ENCODE data around the gene CYP4A11. TPM values are rescaled to one million over a fixed set of nuclear protein-coding genes. Genes with fewer than 3 reads are reported as not detected.
"Not testable (repeated sequence)": the region's sequence is repeated elsewhere in the genome, so short reads cannot be mapped to it uniquely, and the experiment has no call there.

The CYP4A11 gene, protein sequence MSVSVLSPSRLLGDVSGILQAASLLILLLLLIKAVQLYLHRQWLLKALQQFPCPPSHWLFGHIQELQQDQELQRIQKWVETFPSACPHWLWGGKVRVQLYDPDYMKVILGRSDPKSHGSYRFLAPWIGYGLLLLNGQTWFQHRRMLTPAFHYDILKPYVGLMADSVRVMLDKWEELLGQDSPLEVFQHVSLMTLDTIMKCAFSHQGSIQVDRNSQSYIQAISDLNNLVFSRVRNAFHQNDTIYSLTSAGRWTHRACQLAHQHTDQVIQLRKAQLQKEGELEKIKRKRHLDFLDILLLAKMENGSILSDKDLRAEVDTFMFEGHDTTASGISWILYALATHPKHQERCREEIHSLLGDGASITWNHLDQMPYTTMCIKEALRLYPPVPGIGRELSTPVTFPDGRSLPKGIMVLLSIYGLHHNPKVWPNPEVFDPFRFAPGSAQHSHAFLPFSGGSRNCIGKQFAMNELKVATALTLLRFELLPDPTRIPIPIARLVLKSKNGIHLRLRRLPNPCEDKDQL
- total RNA-seq (not detected in 2 replicates), polyA plus RNA-seq (not detected in 2 replicates), polyA minus RNA-seq (not detected in 2 replicates), Bru-seq, nascent RNA (not detected), BruChase-seq, experiment 1, labeled RNA remaining after a 6-hour chase (not detected), BruChase-seq, experiment 2, labeled RNA remaining after a 2-hour chase (not detected)
- not detected in 2 replicates for polyA plus RNA-seq (2011; cell fraction: cytosol; rRNA removed)
- polyA plus RNA-seq (2011; cell fraction: nucleus; rRNA removed) = not detected in 2 replicates
- not detected in 2 replicates for polyA plus RNA-seq (2012)
- polyA minus RNA-seq (2011; cell fraction: cytosol; rRNA and poly(A)+ RNA removed) = not detected
- polyA minus RNA-seq (2011; cell fraction: nucleus; rRNA and poly(A)+ RNA removed) = not detected in 2 replicates
- long read RNA-seq = 0 reads

DNA sequence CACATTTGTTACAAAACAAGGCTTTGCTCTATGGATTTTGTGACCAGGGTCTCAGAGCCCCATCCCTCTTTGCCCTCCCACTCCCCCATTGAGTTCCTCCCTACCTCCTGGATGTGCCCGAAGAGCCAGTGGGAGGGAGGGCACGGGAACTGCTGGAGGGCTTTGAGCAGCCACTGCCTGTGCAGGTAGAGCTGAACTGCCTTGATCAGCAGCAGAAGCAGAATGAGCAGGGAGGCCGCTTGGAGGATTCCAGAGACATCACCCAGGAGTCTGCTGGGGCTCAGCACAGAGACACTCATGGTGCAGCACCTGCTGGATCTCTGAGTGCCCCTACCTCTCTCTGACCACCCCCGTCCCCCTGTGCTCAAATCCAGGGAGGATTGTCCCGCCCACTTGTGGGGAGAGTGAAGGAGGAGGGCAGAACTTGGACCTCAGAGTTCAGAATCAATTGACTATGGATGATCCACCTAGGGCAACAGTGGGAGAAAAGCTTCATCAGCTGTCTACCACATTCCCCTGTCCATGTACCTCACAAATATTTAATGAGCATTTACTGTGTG, at the start of gene CYP4A11:
CYP4A11 (minus strand) TSS at position 342 of the 560 bp plus-strand sequence; CDS start at position 299, 43 bp downstream.
- Histone ChIP-seq H3K4me1 (ENCODE audit: control insufficient read depth, extremely low read depth, insufficient read depth, low read length) (no peaks in the 10 kb centered on the region), H3K9me3 (replicated peaks; ENCODE audit: control insufficient read depth, insufficient read depth, low read length) (no peaks in the 10 kb centered on the region), H3K36me3 (ENCODE audit: control insufficient read depth in 2 of 2, extremely low read depth in 1 of 2, insufficient read depth in 2 of 2, low read length in 2 of 2) (no peaks in the 10 kb centered on the region), H3K9ac (replicated peaks; ENCODE audit: extremely low read depth, insufficient read depth, low read length) (no peak within 1 kb of the TSS), H4K20me1 (replicated peaks; ENCODE audit: control insufficient read depth, extremely low read depth, insufficient read depth, low read length) (no peaks in the 10 kb centered on the region), H3K4me2 (ENCODE audit: insufficient read depth, low read length) (no peak within 1 kb of the TSS), H3K9me1 (replicated peaks; ENCODE audit: control insufficient read depth, extremely low read depth, insufficient read depth, low read length) (no peaks in the 10 kb centered on the region), H3K79me2 (ENCODE audit: control insufficient read depth, insufficient read depth, low read length) (no peaks in the 10 kb centered on the region), H3K27ac (ENCODE audit: insufficient read depth, low read depth, low read length) (no peak within 1 kb of the TSS), H2AFZ (ENCODE audit: low read depth, low read length) (no peak within 1 kb of the TSS), H3K27me3 (ENCODE audit: control insufficient read depth in 2 of 2, insufficient read depth in 2 of 2, low read length in 2 of 2) (no peaks in the 10 kb centered on the region), H3K4me3 (replicated peaks in 1 of 3; ENCODE audit: insufficient read depth in 1 of 3, low read depth in 1 of 3, low read length in 3 of 3) (no peak within 1 kb of the TSS)
- no TSS peak for BruUV-seq (replicated peaks)
- ChIA-PET POLR2A (no interaction called here), CTCF (no interaction called here)
- DNase-seq (ENCODE audit: low read depth, low spot score) = no peak
- FAIRE-seq = no peak
- intact Hi-C loops (cut with micrococcal nuclease) = no loop called here
- dilution Hi-C loops (cut with MboI; ENCODE audit: extremely low pct_ligation_motif_present, low sequenced_read_pairs) = no loop called here
- TF ChIP-seq EZH2 (IDR thresholded peaks at IDR 0.05; ENCODE audit: borderline replicate concordance, low read depth, low read length, severe bottlenecking) (no peak), FOS (IDR thresholded peaks at IDR 0.05; ENCODE audit: borderline replicate concordance, insufficient read depth, low read length) (no peak), POLR2A (IDR thresholded peaks at IDR 0.05; ENCODE audit: low read depth, low read length) (no peak), GATA2 (IDR thresholded peaks at IDR 0.05; ENCODE audit: insufficient read depth, insufficient read length, low read depth, low read length) (no peak), POLR2AphosphoS5 (IDR thresholded peaks at IDR 0.05; ENCODE audit: insufficient read depth, low read depth, low read length) (no peak), MYC (IDR thresholded peaks at IDR 0.05; ENCODE audit: low read depth, low read length) (no peak), JUN (IDR thresholded peaks at IDR 0.05; ENCODE audit: borderline replicate concordance, insufficient read depth, insufficient read length, low read depth) (no peak)
- TF ChIP-seq, protein P1, sequence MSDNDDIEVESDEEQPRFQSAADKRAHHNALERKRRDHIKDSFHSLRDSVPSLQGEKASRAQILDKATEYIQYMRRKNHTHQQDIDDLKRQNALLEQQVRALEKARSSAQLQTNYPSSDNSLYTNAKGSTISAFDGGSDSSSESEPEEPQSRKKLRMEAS (IDR thresholded peaks at IDR 0.05; ENCODE audit: insufficient read depth, insufficient read length) = no peak
- TF ChIP-seq, protein P2, sequence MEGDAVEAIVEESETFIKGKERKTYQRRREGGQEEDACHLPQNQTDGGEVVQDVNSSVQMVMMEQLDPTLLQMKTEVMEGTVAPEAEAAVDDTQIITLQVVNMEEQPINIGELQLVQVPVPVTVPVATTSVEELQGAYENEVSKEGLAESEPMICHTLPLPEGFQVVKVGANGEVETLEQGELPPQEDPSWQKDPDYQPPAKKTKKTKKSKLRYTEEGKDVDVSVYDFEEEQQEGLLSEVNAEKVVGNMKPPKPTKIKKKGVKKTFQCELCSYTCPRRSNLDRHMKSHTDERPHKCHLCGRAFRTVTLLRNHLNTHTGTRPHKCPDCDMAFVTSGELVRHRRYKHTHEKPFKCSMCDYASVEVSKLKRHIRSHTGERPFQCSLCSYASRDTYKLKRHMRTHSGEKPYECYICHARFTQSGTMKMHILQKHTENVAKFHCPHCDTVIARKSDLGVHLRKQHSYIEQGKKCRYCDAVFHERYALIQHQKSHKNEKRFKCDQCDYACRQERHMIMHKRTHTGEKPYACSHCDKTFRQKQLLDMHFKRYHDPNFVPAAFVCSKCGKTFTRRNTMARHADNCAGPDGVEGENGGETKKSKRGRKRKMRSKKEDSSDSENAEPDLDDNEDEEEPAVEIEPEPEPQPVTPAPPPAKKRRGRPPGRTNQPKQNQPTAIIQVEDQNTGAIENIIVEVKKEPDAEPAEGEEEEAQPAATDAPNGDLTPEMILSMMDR (IDR thresholded peaks at IDR 0.05; ENCODE audit: extremely low read depth in 1 of 2, insufficient read depth in 1 of 2, low read depth in 1 of 2, low read length in 2 of 2) = no peak

DNA sequence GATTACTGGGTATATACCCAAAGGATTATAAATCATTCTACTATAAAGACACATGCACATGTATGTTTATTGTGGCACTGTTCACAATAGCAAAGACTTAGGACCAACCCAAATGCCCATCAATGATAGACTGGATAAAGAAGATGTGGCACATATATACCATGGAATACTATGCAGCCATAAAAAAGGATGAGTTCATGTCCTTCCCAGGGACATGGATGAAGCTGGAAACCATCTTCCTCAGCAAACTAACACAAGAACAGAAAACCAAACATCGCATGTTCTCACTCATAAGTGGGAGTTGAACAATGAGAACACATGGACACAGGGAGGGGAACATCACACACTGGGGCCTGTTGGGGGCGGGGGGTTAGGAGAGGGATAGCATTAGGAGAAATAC, 49.3 kb upstream of the CYP4A11 start:
- H3K4me1 ChIP-seq (ENCODE audit: control insufficient read depth, extremely low read depth, insufficient read depth, low read length); H3K9me1 ChIP-seq (replicated peaks; ENCODE audit: control insufficient read depth, extremely low read depth, insufficient read depth, low read length); H4K20me1 ChIP-seq (replicated peaks; ENCODE audit: control insufficient read depth, extremely low read depth, insufficient read depth, low read length); H3K27me3 ChIP-seq (ENCODE audit: control insufficient read depth in 2 of 2, insufficient read depth in 2 of 2, low read length in 2 of 2); H3K4me3 ChIP-seq (replicated peaks in 1 of 3; ENCODE audit: insufficient read depth in 1 of 3, low read depth in 1 of 3, low read length in 3 of 3); H3K9ac ChIP-seq (replicated peaks; ENCODE audit: extremely low read depth, insufficient read depth, low read length); DNase-seq (ENCODE audit: low read depth, low spot score); H2AFZ ChIP-seq (ENCODE audit: low read depth, low read length); H3K36me3 ChIP-seq (ENCODE audit: control insufficient read depth in 2 of 2, extremely low read depth in 1 of 2, insufficient read depth in 2 of 2, low read length in 2 of 2); FAIRE-seq; H3K27ac ChIP-seq (ENCODE audit: insufficient read depth, low read depth, low read length); H3K4me2 ChIP-seq (ENCODE audit: insufficient read depth, low read length); dilution Hi-C loops (cut with MboI; ENCODE audit: extremely low pct_ligation_motif_present, low sequenced_read_pairs); CTCF ChIA-PET; POLR2A ChIA-PET; H3K9me3 ChIP-seq (replicated peaks; ENCODE audit: control insufficient read depth, insufficient read depth, low read length); H3K79me2 ChIP-seq (ENCODE audit: control insufficient read depth, insufficient read depth, low read length); BruUV-seq (replicated peaks): not testable (repeated sequence)
- intact Hi-C loops (cut with micrococcal nuclease) = loop anchor here (2.0 kb wide), 1 partner anchor 244 kb away; no protein-coding TSS in a partner anchor

Data from endothelial cell of umbilical vein (primary cell).